ENCODE results near the gene SYT1. TPM values are rescaled to one million over a fixed set of nuclear protein-coding genes. Genes with fewer than 3 reads are reported as not detected.

The SYT1 gene
- total and polyA plus RNA-seq, 2 donors: 0.82 to 1.5 TPM

GRCh38 chr12:79217306-79217705 lies 352.7 kb downstream of the SYT1 start:
- H3K36me3 ChIP-seq (ENCODE audit: control insufficient read depth in 2 of 2, insufficient read depth in 2 of 2, low read length in 1 of 2): no peaks in the 10 kb centered on the region
- H3K4me3 ChIP-seq (ENCODE audit: low read length in 2 of 2): no peak overlapping the region
- H3K27ac ChIP-seq (ENCODE audit: low read depth in 1 of 2, low read length in 1 of 2): no peak overlapping the region
- peak in 2 of 9 donors; percentile 37 to 50 for DNase-seq (ENCODE audit: low read depth in 6 of 9, low spot score in 9 of 9)
- H3K27me3 ChIP-seq (ENCODE audit: control insufficient read depth in 2 of 2, insufficient read depth in 1 of 2, low read length in 1 of 2): no peaks in the 10 kb centered on the region
- 72% methylated on average over 6 of the region's 6 CpGs for WGBS
- H3K4me1 ChIP-seq (ENCODE audit: control insufficient read depth in 2 of 2, insufficient read depth in 2 of 2, low read length in 2 of 2): no peaks in the 10 kb centered on the region
- H3K9me3 ChIP-seq (ENCODE audit: control insufficient read depth in 2 of 2, insufficient read depth in 1 of 2, low read length in 1 of 2): peaks cover 0 to 4% of the 10 kb centered on the region in 2 donors

- H3K4me1 ChIP-seq (ENCODE audit: control insufficient read depth in 2 of 2, insufficient read depth in 2 of 2, low read length in 2 of 2): peaks cover 0 to 14% of the 10 kb centered on the region in 2 donors
- H3K27me3 ChIP-seq (ENCODE audit: control insufficient read depth in 2 of 2, insufficient read depth in 1 of 2, low read length in 1 of 2): no peaks in the 10 kb centered on the region
- peaks cover 0 to 11% of the 10 kb centered on the region in 2 donors for H3K9me3 ChIP-seq (ENCODE audit: control insufficient read depth in 2 of 2, insufficient read depth in 1 of 2, low read length in 1 of 2)
- peak overlapping the region in 1 of 2 donors; percentile 80 for H3K27ac ChIP-seq (ENCODE audit: low read depth in 1 of 2, low read length in 1 of 2)
- H3K36me3 ChIP-seq (ENCODE audit: control insufficient read depth in 2 of 2, insufficient read depth in 2 of 2, low read length in 1 of 2): no peaks in the 10 kb centered on the region
- WGBS: 84% methylated on average over 1 of the region's 1 CpG
- DNase-seq (ENCODE audit: low read depth in 6 of 9, low spot score in 9 of 9): peak in 1 of 9 donors; percentile 7
- no peak overlapping the region for H3K4me3 ChIP-seq (ENCODE audit: low read length in 2 of 2)
Measured at GRCh38 chr12:79223210-79223609, 358.6 kb downstream of the SYT1 start.

- H3K27ac ChIP-seq (ENCODE audit: low read depth in 1 of 2, low read length in 1 of 2): peak overlapping the region in 1 of 2 donors; percentile 80
- peaks cover 0 to 14% of the 10 kb centered on the region in 2 donors for H3K4me1 ChIP-seq (ENCODE audit: control insufficient read depth in 2 of 2, insufficient read depth in 2 of 2, low read length in 2 of 2)
- H3K36me3 ChIP-seq (ENCODE audit: control insufficient read depth in 2 of 2, insufficient read depth in 2 of 2, low read length in 1 of 2): no peaks in the 10 kb centered on the region
- peak; percentile 25 to 79 (median 48) for DNase-seq (ENCODE audit: low read depth in 6 of 9, low spot score in 9 of 9)
- H3K4me3 ChIP-seq (ENCODE audit: low read length in 2 of 2): no peak overlapping the region
- WGBS: 62% methylated on average over 2 of the region's 2 CpGs
- H3K9me3 ChIP-seq (ENCODE audit: control insufficient read depth in 2 of 2, insufficient read depth in 1 of 2, low read length in 1 of 2): peaks cover 0 to 11% of the 10 kb centered on the region in 2 donors
- no peaks in the 10 kb centered on the region for H3K27me3 ChIP-seq (ENCODE audit: control insufficient read depth in 2 of 2, insufficient read depth in 1 of 2, low read length in 1 of 2)
Measured at GRCh38 chr12:79223761-79224160, 359.2 kb downstream of the SYT1 start.

GRCh38 chr12:79227091-79227490 lies 362.5 kb downstream of the SYT1 start:
- no peaks in the 10 kb centered on the region for H3K27me3 ChIP-seq (ENCODE audit: control insufficient read depth in 2 of 2, insufficient read depth in 1 of 2, low read length in 1 of 2)
- WGBS: 9% methylated on average over 1 of the region's 1 CpG
- no peaks in the 10 kb centered on the region for H3K36me3 ChIP-seq (ENCODE audit: control insufficient read depth in 2 of 2, insufficient read depth in 2 of 2, low read length in 1 of 2)
- no peak overlapping the region for H3K27ac ChIP-seq (ENCODE audit: low read depth in 1 of 2, low read length in 1 of 2)
- H3K4me3 ChIP-seq (ENCODE audit: low read length in 2 of 2): no peak overlapping the region
- H3K4me1 ChIP-seq (ENCODE audit: control insufficient read depth in 2 of 2, insufficient read depth in 2 of 2, low read length in 2 of 2): peaks cover 0 to 14% of the 10 kb centered on the region in 2 donors
- DNase-seq (ENCODE audit: low read depth in 6 of 9, low spot score in 9 of 9): no peak
- H3K9me3 ChIP-seq (ENCODE audit: control insufficient read depth in 2 of 2, insufficient read depth in 1 of 2, low read length in 1 of 2): peaks cover 0 to 11% of the 10 kb centered on the region in 2 donors

GRCh38 chr12:79227646-79228045 lies 363.1 kb downstream of the SYT1 start:
- H3K27me3 ChIP-seq (ENCODE audit: control insufficient read depth in 2 of 2, insufficient read depth in 1 of 2, low read length in 1 of 2): no peaks in the 10 kb centered on the region
- no peak for DNase-seq (ENCODE audit: low read depth in 6 of 9, low spot score in 9 of 9)
- 94% methylated on average over 3 of the region's 3 CpGs for WGBS

GRCh38 chr12:79233341-79233781 lies 368.8 kb downstream of the SYT1 start:
- no peaks in the 10 kb centered on the region for H3K36me3 ChIP-seq (ENCODE audit: control insufficient read depth in 2 of 2, insufficient read depth in 2 of 2, low read length in 1 of 2)
- 45% methylated on average over 7 of the region's 7 CpGs for WGBS

More at GRCh38 chr12:79227646-79228045, 363.1 kb downstream of the SYT1 start:
- Histone ChIP-seq H3K27ac (ENCODE audit: low read depth in 1 of 2, low read length in 1 of 2) (no peak overlapping the region), H3K36me3 (ENCODE audit: control insufficient read depth in 2 of 2, insufficient read depth in 2 of 2, low read length in 1 of 2) (no peaks in the 10 kb centered on the region), H3K4me1 (ENCODE audit: control insufficient read depth in 2 of 2, insufficient read depth in 2 of 2, low read length in 2 of 2) (peaks cover 0 to 14% of the 10 kb centered on the region in 2 donors), H3K4me3 (ENCODE audit: low read length in 2 of 2) (no peak overlapping the region), H3K9me3 (ENCODE audit: control insufficient read depth in 2 of 2, insufficient read depth in 1 of 2, low read length in 1 of 2) (peaks cover 0 to 7% of the 10 kb centered on the region in 2 donors)

GRCh38 chr12:79236920-79237319 lies 372.3 kb downstream of the SYT1 start:
- H3K36me3 ChIP-seq (ENCODE audit: control insufficient read depth in 2 of 2, insufficient read depth in 2 of 2, low read length in 1 of 2): no peaks in the 10 kb centered on the region
- H3K27me3 ChIP-seq (ENCODE audit: control insufficient read depth in 2 of 2, insufficient read depth in 1 of 2, low read length in 1 of 2): no peaks in the 10 kb centered on the region
- 97% methylated on average over 4 of the region's 4 CpGs for WGBS
- no peak overlapping the region for H3K4me3 ChIP-seq (ENCODE audit: low read length in 2 of 2)
- H3K9me3 ChIP-seq (ENCODE audit: control insufficient read depth in 2 of 2, insufficient read depth in 1 of 2, low read length in 1 of 2): no peaks in the 10 kb centered on the region
- H3K27ac ChIP-seq (ENCODE audit: low read depth in 1 of 2, low read length in 1 of 2): peak overlapping the region in 1 of 2 donors; percentile 23
- peaks cover 0 to 19% of the 10 kb centered on the region in 2 donors for H3K4me1 ChIP-seq (ENCODE audit: control insufficient read depth in 2 of 2, insufficient read depth in 2 of 2, low read length in 2 of 2)
- DNase-seq (ENCODE audit: low read depth in 6 of 9, low spot score in 9 of 9): peak in 1 of 9 donors; percentile 25

More at GRCh38 chr12:79233341-79233781, 368.8 kb downstream of the SYT1 start:
- H3K9me3 ChIP-seq (ENCODE audit: control insufficient read depth in 2 of 2, insufficient read depth in 1 of 2, low read length in 1 of 2): no peaks in the 10 kb centered on the region
- DNase-seq (ENCODE audit: low read depth in 6 of 9, low spot score in 9 of 9): peak in 1 of 9 donors; percentile 21
- peaks cover 0 to 19% of the 10 kb centered on the region in 2 donors for H3K4me1 ChIP-seq (ENCODE audit: control insufficient read depth in 2 of 2, insufficient read depth in 2 of 2, low read length in 2 of 2)
- no peak overlapping the region for H3K27ac ChIP-seq (ENCODE audit: low read depth in 1 of 2, low read length in 1 of 2)
- no peaks in the 10 kb centered on the region for H3K27me3 ChIP-seq (ENCODE audit: control insufficient read depth in 2 of 2, insufficient read depth in 1 of 2, low read length in 1 of 2)
- no peak overlapping the region for H3K4me3 ChIP-seq (ENCODE audit: low read length in 2 of 2)

GRCh38 chr12:79238246-79238645 lies 373.7 kb downstream of the SYT1 start:
- Histone ChIP-seq H3K4me3 (ENCODE audit: low read length in 2 of 2) (no peak overlapping the region), H3K27me3 (ENCODE audit: control insufficient read depth in 2 of 2, insufficient read depth in 1 of 2, low read length in 1 of 2) (no peaks in the 10 kb centered on the region), H3K9me3 (ENCODE audit: control insufficient read depth in 2 of 2, insufficient read depth in 1 of 2, low read length in 1 of 2) (no peaks in the 10 kb centered on the region), H3K27ac (ENCODE audit: low read depth in 1 of 2, low read length in 1 of 2) (no peak overlapping the region), H3K4me1 (ENCODE audit: control insufficient read depth in 2 of 2, insufficient read depth in 2 of 2, low read length in 2 of 2) (peaks cover 0 to 15% of the 10 kb centered on the region in 2 donors), H3K36me3 (ENCODE audit: control insufficient read depth in 2 of 2, insufficient read depth in 2 of 2, low read length in 1 of 2) (no peaks in the 10 kb centered on the region)
- no peak for DNase-seq (ENCODE audit: low read depth in 6 of 9, low spot score in 9 of 9)
- WGBS: 96% methylated on average over 3 of the region's 3 CpGs

- H3K9me3 ChIP-seq (ENCODE audit: control insufficient read depth in 2 of 2, insufficient read depth in 1 of 2, low read length in 1 of 2): no peaks in the 10 kb centered on the region
- no peak overlapping the region for H3K27ac ChIP-seq (ENCODE audit: low read depth in 1 of 2, low read length in 1 of 2)
- H3K36me3 ChIP-seq (ENCODE audit: control insufficient read depth in 2 of 2, insufficient read depth in 2 of 2, low read length in 1 of 2): no peaks in the 10 kb centered on the region
- no peaks in the 10 kb centered on the region for H3K4me1 ChIP-seq (ENCODE audit: control insufficient read depth in 2 of 2, insufficient read depth in 2 of 2, low read length in 2 of 2)
- H3K4me3 ChIP-seq (ENCODE audit: low read length in 2 of 2): no peak overlapping the region
- H3K27me3 ChIP-seq (ENCODE audit: control insufficient read depth in 2 of 2, insufficient read depth in 1 of 2, low read length in 1 of 2): no peaks in the 10 kb centered on the region
- WGBS: 94% methylated on average over 2 of the region's 2 CpGs
- DNase-seq (ENCODE audit: low read depth in 6 of 9, low spot score in 9 of 9): no peak
Measured at GRCh38 chr12:79247494-79247893, 382.9 kb downstream of the SYT1 start.
